ENCODE results near the gene KCND3.

The KCND3 gene

DNA sequence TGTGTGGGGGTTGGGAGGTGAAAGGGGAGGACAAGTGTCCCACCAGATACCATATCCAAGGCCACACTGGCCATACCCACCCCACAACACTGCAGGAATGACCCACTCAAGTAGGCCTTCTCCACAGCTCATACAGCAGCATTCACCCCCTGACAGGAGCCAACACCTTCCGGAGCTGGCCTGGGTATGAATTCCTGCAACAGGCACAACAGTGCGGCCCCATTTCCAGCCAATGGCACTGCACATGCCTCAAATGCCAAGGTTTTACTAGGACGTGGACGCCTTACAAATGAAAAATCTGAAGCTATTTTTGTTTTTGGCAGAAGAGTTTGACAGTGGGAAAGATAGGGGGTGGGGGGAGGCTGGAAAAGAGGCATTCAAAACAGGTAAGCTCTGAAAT lies 2.0 kb downstream of the KCND3 start:
- DNase-seq = no peak

DNA sequence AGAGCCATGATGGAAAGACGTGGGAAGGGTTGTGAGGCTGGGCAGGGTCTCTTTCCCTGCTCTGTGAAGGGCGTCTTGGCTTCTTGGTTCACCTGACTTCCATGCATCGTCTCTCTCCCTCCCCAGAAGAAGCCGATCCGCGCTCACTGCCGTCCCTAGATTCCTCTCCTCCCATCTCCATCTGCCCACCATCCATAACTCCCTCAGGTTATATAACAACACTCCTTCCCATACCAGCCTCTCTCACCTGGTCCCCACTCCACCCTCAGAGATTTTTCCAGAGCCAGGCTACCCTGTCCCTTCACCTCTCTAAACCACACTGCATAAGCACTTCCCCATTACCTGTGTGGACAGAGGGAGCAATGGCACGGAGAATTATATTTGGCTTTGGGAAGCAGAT lies 6.0 kb downstream of the KCND3 start:
- no peak for DNase-seq

- no peak for DNase-seq
These were observed 7.0 kb downstream of the KCND3 start for GRCh38 chr1:111982428-111982827.

- DNase-seq = no peak
These were observed 7.6 kb downstream of the KCND3 start for GRCh38 chr1:111981871-111982270.

DNA sequence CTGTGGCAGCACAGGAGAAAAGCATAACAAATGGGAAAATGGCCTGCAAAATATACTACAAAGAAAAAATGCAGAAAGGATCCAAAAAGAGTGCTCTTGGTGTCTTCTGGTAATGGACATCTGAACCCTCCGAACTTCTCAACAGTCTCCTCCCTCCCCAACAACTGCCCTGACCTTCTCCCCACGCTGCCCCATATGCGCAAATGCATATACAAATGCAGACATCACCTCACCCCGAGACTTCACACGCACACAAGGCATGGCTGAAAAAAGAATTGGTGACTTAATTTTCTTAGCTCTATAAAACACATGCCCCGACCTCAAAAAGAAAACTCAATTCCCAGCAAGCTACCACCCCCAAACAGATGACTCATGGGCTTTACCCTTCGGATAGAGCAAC lies 8.4 kb downstream of the KCND3 start:
- DNase-seq = no peak

GRCh38 chr1:111980686-111981085 lies 8.8 kb downstream of the KCND3 start:
- peak; percentile 24 for DNase-seq

- DNase-seq = no peak
These were observed 10.8 kb downstream of the KCND3 start for GRCh38 chr1:111978695-111979094.

DNA sequence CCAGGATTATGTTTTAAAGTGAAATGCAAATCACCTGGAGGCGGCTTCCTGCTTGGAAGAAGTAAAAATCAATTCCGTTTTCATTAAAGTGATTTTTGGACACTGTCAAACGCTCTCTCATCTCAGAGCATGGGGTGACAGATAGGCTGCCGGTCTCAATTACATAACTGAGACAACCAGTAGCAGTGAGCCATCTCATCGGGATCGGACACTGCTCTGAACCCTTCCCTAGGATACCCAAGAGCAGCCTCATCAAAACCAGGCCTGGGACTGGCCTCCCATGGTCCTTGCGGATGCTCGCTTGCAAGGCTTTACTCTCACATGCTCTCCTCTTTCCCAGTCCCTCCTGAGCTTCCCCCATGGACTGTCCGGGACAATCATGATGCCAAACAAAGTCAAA lies 12.1 kb downstream of the KCND3 start:
- DNase-seq = no peak

GRCh38 chr1:111976842-111977241 lies 12.6 kb downstream of the KCND3 start:
- DNase-seq = no peak

GRCh38 chr1:111976332-111976731 lies 13.1 kb downstream of the KCND3 start:
- no peak for DNase-seq

DNA sequence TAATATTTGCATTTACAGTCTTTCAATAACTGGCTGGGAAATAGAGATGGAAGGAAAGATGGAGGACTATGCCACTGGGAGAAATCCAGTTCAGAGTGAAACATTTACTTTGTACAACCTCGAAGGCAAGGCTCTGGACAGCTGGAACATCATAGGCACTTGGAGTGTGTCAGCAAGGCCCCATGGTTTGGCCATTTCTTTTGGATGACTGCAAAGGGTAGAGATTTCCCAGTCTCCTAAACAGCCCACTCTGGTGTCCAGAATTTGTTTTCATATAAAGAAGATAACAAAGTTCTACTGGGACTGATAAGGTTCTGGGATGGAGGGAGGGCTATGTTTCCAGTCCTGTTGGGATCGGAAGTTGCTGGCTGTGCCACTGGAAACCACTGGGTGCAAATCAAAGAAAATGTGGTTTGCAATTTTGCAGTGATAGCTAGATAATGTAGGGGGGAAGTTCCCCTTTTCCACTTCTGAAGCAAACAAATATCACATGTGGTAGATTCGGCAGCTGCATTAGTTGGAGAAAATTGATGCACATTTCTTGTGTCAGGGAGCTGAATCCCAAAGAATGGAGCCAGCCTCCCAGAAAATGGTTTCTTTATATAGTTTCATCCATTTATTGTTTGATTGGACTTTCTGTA lies 16.2 kb downstream of the KCND3 start:
- no peak for DNase-seq

DNA sequence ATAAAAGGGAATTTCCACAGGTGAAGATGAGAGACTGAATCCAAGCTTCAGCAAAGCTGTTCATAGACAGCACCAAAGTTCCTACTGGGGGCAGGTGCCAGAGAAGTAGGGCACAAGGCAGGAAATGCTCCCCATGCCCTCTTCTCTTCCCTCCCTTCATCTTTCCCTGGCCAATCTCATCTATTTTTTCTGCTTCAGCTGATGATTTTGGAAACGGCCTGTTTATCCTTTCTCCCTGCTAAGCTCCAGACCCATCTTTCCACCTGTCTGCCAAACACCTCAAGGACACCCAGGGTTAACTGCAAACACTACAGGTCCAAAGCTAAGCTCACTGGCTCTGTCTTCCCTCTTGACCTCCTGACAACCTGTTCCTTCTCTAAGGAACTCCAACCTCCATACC lies 18.1 kb downstream of the KCND3 start:
- DNase-seq = no peak

DNA sequence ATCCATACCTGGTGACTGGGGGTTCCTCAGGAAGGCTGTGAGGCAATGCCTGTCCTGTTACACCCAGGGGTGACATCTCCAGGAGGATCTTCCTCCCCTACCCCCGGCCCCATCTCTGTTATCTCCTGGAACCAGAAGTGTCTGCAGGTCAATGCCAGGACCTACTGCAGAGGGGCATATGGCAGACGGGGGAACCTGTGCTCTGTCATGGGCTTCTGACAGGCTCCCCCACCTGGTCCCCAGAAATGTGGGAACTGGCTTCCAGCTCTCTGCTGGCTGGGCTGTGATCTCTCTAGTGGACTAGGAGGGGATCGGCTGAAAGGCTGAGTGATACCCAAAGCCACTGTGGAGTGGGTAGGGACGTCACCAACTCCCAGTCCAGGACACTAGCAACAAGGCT lies 21.0 kb downstream of the KCND3 start:
- DNase-seq = no peak

GRCh38 chr1:111967886-111968285 lies 21.6 kb downstream of the KCND3 start:
- no peak for DNase-seq

DNA sequence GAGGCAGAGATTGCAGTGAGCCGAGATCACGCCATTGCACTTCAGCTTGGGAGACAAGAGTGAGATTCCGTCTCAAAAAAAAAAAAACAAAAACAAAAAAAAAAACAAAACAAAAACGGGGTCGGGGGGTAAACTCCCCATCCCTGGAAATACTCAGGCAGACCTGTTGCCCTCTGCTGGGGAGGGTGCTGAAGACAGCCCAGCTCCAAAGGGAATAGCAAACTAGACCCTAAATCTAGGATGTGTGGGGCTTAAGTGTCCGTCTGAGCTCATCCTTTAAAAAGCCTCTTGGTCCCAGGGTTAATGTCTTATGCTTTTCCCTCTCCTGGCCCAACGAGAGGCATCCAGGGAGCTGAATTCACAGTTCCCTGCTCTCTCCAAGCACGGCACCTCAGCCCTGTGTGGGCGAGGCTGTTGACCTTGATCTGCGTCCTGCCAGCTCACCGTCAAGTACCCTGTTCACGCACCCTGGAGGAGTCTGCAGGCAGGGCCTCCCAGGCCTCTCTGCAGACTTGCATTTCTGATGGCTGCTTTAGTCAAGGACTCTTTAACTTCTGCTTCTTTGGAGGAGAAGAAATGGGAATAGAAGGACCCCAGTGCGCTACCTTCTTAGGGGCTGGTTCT lies 22.3 kb downstream of the KCND3 start:
- no peak for DNase-seq

DNA sequence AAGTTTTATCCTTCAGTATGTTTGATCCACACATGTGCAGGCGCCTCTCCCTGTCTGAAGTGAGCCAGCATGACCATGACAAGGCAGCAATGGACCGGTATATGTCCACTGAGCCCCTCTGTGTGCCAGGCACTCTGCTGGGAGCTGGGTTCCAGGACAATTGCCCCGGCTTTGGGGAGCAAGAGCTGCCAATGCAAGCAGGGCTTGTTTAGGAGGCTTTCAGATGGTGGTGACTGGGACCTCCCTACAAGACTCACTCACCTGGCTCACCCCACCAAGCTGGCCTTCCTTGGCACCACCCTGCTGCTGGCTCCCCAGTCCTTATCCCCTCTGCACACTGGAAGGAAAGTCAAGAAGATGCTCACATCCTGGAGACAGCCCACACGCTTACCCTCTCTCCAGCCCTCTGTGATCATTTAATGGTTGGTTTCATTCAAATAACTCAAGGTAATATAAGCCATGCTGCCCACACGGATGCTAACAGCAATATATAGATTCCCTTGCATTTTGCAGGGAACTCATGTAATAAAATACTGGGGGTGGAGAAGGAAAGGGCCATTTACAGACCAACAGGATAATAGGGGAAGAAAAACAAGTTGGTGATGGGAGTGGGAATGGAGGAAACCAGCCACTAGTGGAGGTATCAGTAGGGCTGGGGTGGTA lies 23.6 kb downstream of the KCND3 start:
- DNase-seq = no peak

DNA sequence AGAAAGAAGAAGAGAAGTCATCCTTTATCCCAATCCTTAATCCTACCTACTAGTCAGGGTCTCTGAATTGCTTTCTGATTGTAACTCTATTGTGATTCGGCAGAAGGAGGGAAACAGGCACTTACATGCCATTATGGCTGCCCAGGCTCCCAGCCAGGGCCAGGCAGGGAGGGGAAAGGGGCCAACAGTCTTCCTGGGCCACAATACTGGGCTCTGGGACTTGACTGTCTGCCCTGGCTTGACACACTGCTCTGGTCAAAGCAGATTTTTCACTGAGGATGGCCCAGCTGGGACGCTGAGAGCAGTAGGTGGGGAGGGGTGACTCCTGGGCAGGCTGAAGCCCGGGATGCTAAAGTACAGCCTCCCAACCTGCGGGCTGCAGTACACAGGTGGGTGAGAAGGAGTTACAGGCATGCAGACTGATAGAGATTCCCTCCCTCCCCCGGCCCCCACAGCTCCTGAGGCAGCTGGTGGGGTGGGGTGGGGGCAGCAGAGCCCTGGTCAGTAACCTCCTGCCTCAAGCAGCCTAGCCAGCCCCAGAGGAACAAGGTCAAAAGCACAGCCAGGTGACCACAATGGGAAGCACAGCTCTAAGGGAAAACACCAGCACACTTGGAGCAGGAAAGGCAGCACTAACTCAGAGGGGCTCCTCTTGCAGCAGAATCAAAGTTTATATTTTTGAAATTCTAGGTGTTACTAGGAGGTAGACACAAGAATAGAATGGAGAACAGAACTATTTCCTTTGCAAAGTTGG lies 25.3 kb downstream of the KCND3 start:
- peak; percentile 16 for DNase-seq

- peak; percentile 59 for DNase-seq
These were observed 27.5 kb downstream of the KCND3 start for GRCh38 chr1:111961773-111962565.

- DNase-seq = peak; percentile 76
These were observed 28.5 kb downstream of the KCND3 start for GRCh38 chr1:111961016-111961415.

DNA sequence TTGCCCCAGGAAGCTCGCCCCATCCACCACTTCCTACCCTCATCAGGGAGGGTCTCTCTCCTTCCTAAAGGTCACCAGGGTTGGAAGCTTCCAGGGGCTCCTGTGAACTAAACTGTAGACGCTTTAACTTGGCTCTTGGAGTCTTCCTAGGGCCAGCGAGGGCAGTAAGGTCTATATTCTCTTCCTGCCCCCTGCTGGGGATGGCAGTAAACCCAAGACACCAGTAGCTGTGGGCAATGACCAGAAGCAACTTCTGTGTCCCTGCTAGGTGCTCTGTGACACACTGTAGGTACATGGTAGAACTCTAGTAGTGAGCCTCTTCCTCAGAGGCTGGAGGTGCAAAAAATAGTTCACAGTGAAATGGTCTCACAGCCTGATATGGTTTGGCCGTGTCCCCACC lies 30.0 kb downstream of the KCND3 start:
- DNase-seq = no peak

GRCh38 chr1:111958851-111959250 lies 30.6 kb downstream of the KCND3 start:
- no peak for DNase-seq

DNA sequence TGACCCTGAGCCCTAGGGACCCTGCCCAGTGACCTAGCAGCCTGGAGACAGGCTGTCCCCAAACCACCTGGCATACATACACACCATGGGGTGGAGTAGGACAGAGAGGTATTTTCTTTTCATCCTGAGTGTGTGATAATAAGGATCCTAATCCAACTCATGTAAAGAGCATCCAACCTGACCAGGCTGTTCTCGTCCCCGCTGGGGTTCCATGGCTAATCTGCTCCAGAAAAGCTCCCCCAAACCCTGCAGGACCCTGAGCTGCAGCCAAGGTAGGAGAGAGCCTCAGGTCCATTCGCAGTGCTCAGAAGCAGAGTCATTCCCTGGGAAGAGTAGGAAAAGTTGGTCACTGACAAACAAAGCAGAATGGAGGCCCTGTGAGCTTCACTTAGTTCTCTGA lies 31.4 kb downstream of the KCND3 start:
- DNase-seq = no peak

Measured in NCI-H1092 (cell line).